Activated gamma-delta T cell treated with anti-CD3 and anti-CD28 coated beads, Interleukin-2, amount 50 U/mL, for 16 hours (primary cell): Measurements from ENCODE around the gene GHR.

Source experiments
- DNase-seq: peaks from one replicate; pipeline ENCODE4 v3.0.0-alpha.2; 2020; ENCODE audit warnings: low read depth

The GHR gene

GRCh38 chr5:42462083-42462482, 38.8 kb downstream of the GHR start:
- no peak for DNase-seq

GRCh38 chr5:42467572-42467971, 44.3 kb downstream of the GHR start:
- DNase-seq = no peak

- DNase-seq = no peak
These were observed 44.8 kb downstream of the GHR start for GRCh38 chr5:42467981-42468524.

GRCh38 chr5:42483472-42484154, 60.4 kb downstream of the GHR start:
- DNase-seq = no peak

GRCh38 chr5:42487077-42487476, 63.8 kb downstream of the GHR start:
- no peak for DNase-seq

GRCh38 chr5:42487821-42488220, 64.6 kb downstream of the GHR start:
- DNase-seq = no peak

GRCh38 chr5:42490831-42491230, 67.6 kb downstream of the GHR start:
- DNase-seq = no peak

GRCh38 chr5:42491699-42492098, 68.5 kb downstream of the GHR start:
- DNase-seq = no peak

- no peak for DNase-seq
These were observed 69.7 kb downstream of the GHR start for GRCh38 chr5:42492974-42493373.

- no peak for DNase-seq
These were observed 71.2 kb downstream of the GHR start for GRCh38 chr5:42494414-42494813.

GRCh38 chr5:42495914-42496313, 72.7 kb downstream of the GHR start:
- DNase-seq = no peak

GRCh38 chr5:42496397-42497156, 73.3 kb downstream of the GHR start:
- DNase-seq = no peak

- no peak for DNase-seq
These were observed 74.8 kb downstream of the GHR start for GRCh38 chr5:42498000-42498399.

GRCh38 chr5:42499016-42499415, 75.8 kb downstream of the GHR start:
- DNase-seq = no peak

GRCh38 chr5:42500003-42500599, 76.9 kb downstream of the GHR start:
- no peak for DNase-seq

GRCh38 chr5:42502613-42503470, 79.6 kb downstream of the GHR start:
- no peak for DNase-seq

- DNase-seq = no peak
These were observed 83.4 kb downstream of the GHR start for GRCh38 chr5:42506662-42507061.

GRCh38 chr5:42507451-42508097, 84.3 kb downstream of the GHR start:
- no peak for DNase-seq

GRCh38 chr5:42513246-42513645, 90.0 kb downstream of the GHR start:
- no peak for DNase-seq

GRCh38 chr5:42514754-42515153, 91.5 kb downstream of the GHR start:
- DNase-seq = no peak

- DNase-seq = no peak
These were observed 92.3 kb downstream of the GHR start for GRCh38 chr5:42515504-42515903.
